H1 (cell line): Measurements from ENCODE around the gene WWC1. TPM values are rescaled to one million over a fixed set of nuclear protein-coding genes. Genes with fewer than 3 reads are reported as not detected.

Experiments used
- CTCF ChIA-PET: fragments of 300-600 bp; sonication (Branson Sonifier 250); formaldehyde crosslinking; loops from one replicate; lab custom pipeline; 2021; ENCODE audit not compliant: partially characterized antibody; lab: Charles Lee
- POLR2A ChIA-PET: fragments of 300-600 bp; sonication (Branson Sonifier 250); formaldehyde crosslinking; loops from one replicate; lab custom pipeline; 2021; ENCODE audit warnings: inconsistent platforms; ENCODE audit not compliant: partially characterized antibody; lab: Charles Lee
- DNase-seq, 2 experiments: peaks; one replicate each; pipeline versions ENCODE4 v3.0.0 to v3.0.0-alpha.2; 2010 to 2022; ENCODE audit warnings: low spot score in 2 of 2, low read depth in 1 of 2, mixed read lengths in 1 of 2
- FAIRE-seq: peaks from 2 replicates; lab custom pipeline; 2011; peaks lifted over from hg19 to GRCh38; lab: Jason Lieb, UNC
- H2AFZ ChIP-seq: 2 replicates; pipeline ENCODE4 v1.8.1; 2012; ENCODE audit warnings: low read length, inconsistent platforms
- H2AK5ac ChIP-seq: 2 replicates; pipeline ENCODE4 v1.6.1; 2013; ENCODE audit warnings: low read depth, low read length
- H2BK120ac ChIP-seq: replicated peaks from 2 replicates; pipeline ENCODE3; 2013; ENCODE audit warnings: low read depth, low read length, inconsistent platforms
- H2BK12ac ChIP-seq: 2 replicates; pipeline ENCODE4 v1.6.1; 2013; ENCODE audit warnings: low read depth, low read length
- H2BK15ac ChIP-seq: 2 replicates; pipeline ENCODE4 v1.6.1; 2013; ENCODE audit warnings: low read length
- H2BK20ac ChIP-seq: 2 replicates; pipeline ENCODE4 v1.6.1; 2013; ENCODE audit warnings: low read length
- H2BK5ac ChIP-seq: 2 replicates; pipeline ENCODE4 v1.6.1; 2013; ENCODE audit warnings: low read depth, low read length
- H3K14ac ChIP-seq: 2 replicates; pipeline ENCODE4 v1.6.1; 2013; ENCODE audit warnings: inconsistent platforms; ENCODE audit not compliant: insufficient read length
- H3K18ac ChIP-seq: 2 replicates; pipeline ENCODE4 v1.6.1; 2013; ENCODE audit warnings: low read length; ENCODE audit errors: extremely low read depth
- H3K23ac ChIP-seq: 2 replicates; pipeline ENCODE4 v1.6.1; 2013; ENCODE audit warnings: inconsistent platforms; ENCODE audit not compliant: insufficient read length
- H3K23me2 ChIP-seq: 2 replicates; pipeline ENCODE4 v1.6.1; 2013; ENCODE audit warnings: low read depth, low read length
- H3K27ac ChIP-seq: 2 replicates; pipeline ENCODE4 v1.6.1; 2011; ENCODE audit warnings: low read depth, low read length, inconsistent platforms
- H3K27me3 ChIP-seq, 4 experiments: replicated peaks in 1 of 4; 1 replicate in 1 of 4; 2 replicates in 3 of 4; pipeline versions ENCODE4 v1.6.1 to v1.8.1; 2011 to 2013; ENCODE audit warnings: low read length in 3 of 4, mild to moderate bottlenecking in 3 of 4, inconsistent platforms in 2 of 4, mixed read lengths in 2 of 4, moderate library complexity in 1 of 4; ENCODE audit not compliant: control insufficient read depth in 3 of 4, insufficient read depth in 3 of 4; ENCODE audit errors: extremely low read depth in 1 of 4
- H3K36me3 ChIP-seq, 4 experiments: 2 replicates each; pipeline versions ENCODE4 v1.6.1 to v1.8.1; 2011 to 2013; ENCODE audit warnings: mild to moderate bottlenecking in 4 of 4, low read length in 3 of 4, moderate library complexity in 2 of 4, control low read depth in 1 of 4, inconsistent platforms in 1 of 4; ENCODE audit not compliant: insufficient read depth in 4 of 4, control insufficient read depth in 2 of 4
- H3K4ac ChIP-seq: replicated peaks from 2 replicates; pipeline ENCODE3; 2013; ENCODE audit warnings: low read length, low read depth, mixed read lengths, inconsistent platforms; ENCODE audit not compliant: insufficient read length
- H3K4me1 ChIP-seq, 4 experiments: replicated peaks in 1 of 4; 1 replicate in 1 of 4; 2 replicates in 3 of 4; pipeline versions ENCODE4 v1.6.1 to v1.8.1; 2011 to 2013; ENCODE audit warnings: low read length in 3 of 4, inconsistent platforms in 2 of 4, mixed read lengths in 1 of 4; ENCODE audit not compliant: insufficient read depth in 4 of 4, control insufficient read depth in 3 of 4
- H3K4me2 ChIP-seq, 2 experiments: 2 replicates each; pipeline versions ENCODE4 v1.6.1 to v1.8.1; 2011 to 2013; ENCODE audit warnings: low read depth in 2 of 2, low read length in 2 of 2, control low read depth in 1 of 2, inconsistent platforms in 1 of 2, mild to moderate bottlenecking in 1 of 2; ENCODE audit not compliant: insufficient read depth in 1 of 2
- H3K4me3 ChIP-seq, 4 experiments: fragments of 200-600, 300-600 bp in 1 of 4; sonication (generic), shearing (Covaris generic), sonication (Bioruptor Twin) in 1 of 4; 2 replicates each; pipeline versions ENCODE4 v1.5.1 to v1.8.1; 2011 to 2016; ENCODE audit warnings: low read length in 4 of 4, low read depth in 3 of 4, control low read depth in 2 of 4, inconsistent platforms in 2 of 4, mild to moderate bottlenecking in 2 of 4, mixed read lengths in 1 of 4, moderate library complexity in 1 of 4; ENCODE audit not compliant: insufficient read depth in 2 of 4; ENCODE audit errors: extremely low read depth in 1 of 4
- H3K56ac ChIP-seq: replicated peaks from 2 replicates; pipeline ENCODE3; 2013; ENCODE audit warnings: low read depth, mild to moderate bottlenecking, mixed read lengths, low read length, inconsistent platforms; ENCODE audit not compliant: insufficient read length
- H3K79me1 ChIP-seq: 2 replicates; pipeline ENCODE4 v1.6.1; 2013; ENCODE audit warnings: low read depth, low read length, control low read depth
- H3K79me2 ChIP-seq, 2 experiments: 2 replicates each; pipeline versions ENCODE4 v1.6.1 to v1.8.1; 2012 to 2013; ENCODE audit warnings: low read length in 2 of 2, mild to moderate bottlenecking in 2 of 2, inconsistent platforms in 1 of 2; ENCODE audit not compliant: insufficient read depth in 2 of 2, control insufficient read depth in 1 of 2
- H3K9ac ChIP-seq, 4 experiments: replicated peaks in 1 of 4; 1 replicate in 1 of 4; 2 replicates in 3 of 4; pipeline versions ENCODE4 v1.6.1 to v1.8.1; 2011 to 2013; ENCODE audit warnings: low read depth in 3 of 4, low read length in 3 of 4, control low read depth in 2 of 4, mild to moderate bottlenecking in 2 of 4, moderate library complexity in 2 of 4, inconsistent platforms in 1 of 4; ENCODE audit errors: extremely low read depth in 1 of 4
- H3K9me3 ChIP-seq, 2 experiments: 2 replicates each; pipeline versions ENCODE4 v1.6.1 to v1.8.1; 2012 to 2013; ENCODE audit warnings: mild to moderate bottlenecking in 2 of 2, moderate library complexity in 2 of 2, control low read depth in 1 of 2, inconsistent platforms in 1 of 2, low read depth in 1 of 2, low read length in 1 of 2, mixed read lengths in 1 of 2; ENCODE audit not compliant: insufficient read depth in 2 of 2
- H4K20me1 ChIP-seq, 2 experiments: replicated peaks in 1 of 2; 2 replicates each; pipeline versions ENCODE3 to v1.8.1; 2011 to 2013; ENCODE audit warnings: inconsistent platforms in 2 of 2, low read length in 2 of 2, mild to moderate bottlenecking in 1 of 2; ENCODE audit not compliant: insufficient read depth in 2 of 2, control insufficient read depth in 1 of 2
- H4K5ac ChIP-seq: 2 replicates; pipeline ENCODE4 v1.6.1; 2013; ENCODE audit warnings: low read length, low read depth, mixed read lengths, inconsistent platforms; ENCODE audit not compliant: insufficient read length
- H4K8ac ChIP-seq: 2 replicates; pipeline ENCODE4 v1.8.0; 2013; ENCODE audit warnings: mild to moderate bottlenecking, moderate library complexity, low read length, inconsistent platforms; ENCODE audit not compliant: insufficient read depth; ENCODE audit errors: extremely low read depth
- H4K91ac ChIP-seq: replicated peaks from 2 replicates; pipeline ENCODE3; 2013; ENCODE audit warnings: low read length, mixed read lengths, inconsistent platforms; ENCODE audit not compliant: insufficient read length
- ATF2 ChIP-seq: IDR thresholded peaks from 2 replicates; pipeline ENCODE4 v1.6.1; 2012; ENCODE audit warnings: low read length, inconsistent platforms
- ATF3 ChIP-seq: IDR thresholded peaks from 2 replicates; pipeline ENCODE4 v1.6.1; 2011; ENCODE audit warnings: low read depth, mild to moderate bottlenecking, low read length; ENCODE audit not compliant: insufficient read depth
- CBX8 ChIP-seq: fragments of 300-800, 300-1000 bp; sonication (generic); IDR thresholded peaks from 2 replicates; pipeline ENCODE4 v1.7.1; 2016; ENCODE audit warnings: low read depth, low read length, borderline replicate concordance
- EP300 ChIP-seq, 2 experiments: IDR thresholded peaks; 1 replicate in 1 of 2; 2 replicates in 1 of 2; pipeline ENCODE4 v1.6.1; 2011 to 2012; ENCODE audit warnings: low read depth in 2 of 2, low read length in 2 of 2, mild to moderate bottlenecking in 2 of 2, borderline replicate concordance in 1 of 2, inconsistent platforms in 1 of 2, moderate library complexity in 1 of 2
- FOSL1 ChIP-seq: IDR thresholded peaks from 2 replicates; pipeline ENCODE4 v1.6.1; 2011; ENCODE audit warnings: mild to moderate bottlenecking, low read depth, low read length, moderate library complexity; ENCODE audit not compliant: insufficient read depth
- KDM4A ChIP-seq: IDR thresholded peaks from one replicate; pipeline ENCODE4 v1.7.1; 2012; ENCODE audit warnings: low read depth, mild to moderate bottlenecking, moderate library complexity, low read length, inconsistent platforms; ENCODE audit not compliant: severe bottlenecking
- POU5F1 ChIP-seq: IDR thresholded peaks from 2 replicates; pipeline ENCODE4 v1.6.1; 2011; ENCODE audit warnings: low read depth, mild to moderate bottlenecking, low read length, moderate library complexity
- WGBS, 2 experiments: shearing (Covaris generic) in 1 of 2; methylation state at CpG; one replicate each; pipeline versions ENCODE4 v1.1.6 to v1.1.7; 2013 to 2015; ENCODE audit warnings: low lambda C conversion rate in 2 of 2, mixed read lengths in 2 of 2, inconsistent platforms in 1 of 2, low coverage in 1 of 2, missing lambda C conversion rate in 1 of 2; ENCODE audit not compliant: insufficient replicate concordance in 2 of 2, insufficient coverage in 1 of 2, insufficient read length in 1 of 2; ENCODE audit errors: extremely low coverage in 1 of 2, missing lambda C conversion rate in 1 of 2; 5-methylcytosine and 5-hydroxymethylcytosine counted together
- polyA plus RNA-seq, 7 experiments: library from polyadenylated mRNA; depleted of rRNA in 3 of 7; stranded (reverse) in 5 of 7; unstranded in 2 of 7; fragments of >200 nt in 5 of 7; fragments of 200-250 nt in 2 of 7; gene quantifications; 1 replicate in 5 of 7; 2 replicates in 1 of 7; 4 replicates in 1 of 7; pipeline versions ENCODE4 v1.2.1 to v1.2.3, GENCODE V29; 2011 to 2013; ENCODE audit warnings: missing spikeins in 2 of 7, mixed read lengths in 2 of 7
- total RNA-seq: library from RNA; stranded (reverse); fragmentation: NEBNext Ultra II Directional; extraction: Animal tissue kit (Norgen Biotek cat#: 25700); gene quantifications from 2 replicates; pipeline ENCODE4 v1.2.1, GENCODE V29; 2021

WWC1 gene
- total and polyA plus RNA-seq, 2 of the 8 experiments (the other 6 are each of a cell fraction or from before 2014, with no cell fraction given): 16.4 to 41.1 TPM

GRCh38 chr5:168434001-168434400 is 142.6 kb downstream of the WWC1 start:
- WGBS, 2 experiments: 95% methylated on average over 9 of the region's 9 CpGs; no CpG with 5 or more reads in 1 of the 2 experiments
- Histone ChIP-seq H3K4ac (no peak overlapping the region), H3K27me3 (no peaks in the 10 kb centered on the region), H2BK12ac (no peak overlapping the region), H2BK120ac (no peak overlapping the region), H3K4me3 (no peak overlapping the region), H3K36me3 (peaks cover 4 to 46% (median 28%) of the 10 kb centered on the region in 4 experiments), H2BK15ac (no peak overlapping the region), H4K8ac (no peak overlapping the region), H2BK20ac (no peak overlapping the region), H3K79me1 (no peaks in the 10 kb centered on the region), H3K14ac (no peak overlapping the region), H2BK5ac (no peak overlapping the region), H3K9ac (no peak overlapping the region), H3K23me2 (no peaks in the 10 kb centered on the region; the same call in 1 of the 2 replicates), H3K23ac (no peak overlapping the region), H3K4me2 (no peak overlapping the region), H3K9me3 (no peaks in the 10 kb centered on the region), H3K4me1 (no peaks in the 10 kb centered on the region), H3K18ac (no peak overlapping the region), H3K79me2 (no peaks in the 10 kb centered on the region), H3K27ac (no peak overlapping the region), H4K91ac (no peak overlapping the region), H2AFZ (no peak overlapping the region), H3K56ac (no peak overlapping the region), H4K5ac (no peak overlapping the region), H2AK5ac (no peak overlapping the region)
- ChIA-PET POLR2A (no interaction called here), CTCF (interaction anchor here (1.2 kb wide), 1 partner anchor 165 kb away, joined by 3 read pairs; no protein-coding TSS in a partner anchor)
- FAIRE-seq: no peak
- no peak for DNase-seq
- TF ChIP-seq KDM4A (no peak), FOSL1 (no peak), CBX8 (no peak), ATF3 (no peak), ATF2 (no peak), EP300 (IDR thresholded peaks at IDR 0.05; ENCODE audit: borderline replicate concordance in 1 of 2, low read depth in 2 of 2, low read length in 2 of 2) (no peak), POU5F1 (no peak)
- TF ChIP-seq, all 59 proteins: peak for 0
- peaks cover 0 to 2% of the 10 kb centered on the region in 2 experiments for H4K20me1 ChIP-seq
